HG03064 (cell line): ENCODE measurements around the gene NAXD.
"Not testable (repeated sequence)": the region's sequence is repeated elsewhere in the genome, so short reads cannot be mapped to it uniquely, and the experiment has no call there.

Experiments used
- ATAC-seq: cut with Tn5 transposase; IDR thresholded peaks from one replicate; pipeline ENCODE4 v1.9.1; 2021; ENCODE audit warnings: low read depth; ENCODE audit not compliant: unreplicated experiment

Gene NAXD

DNA sequence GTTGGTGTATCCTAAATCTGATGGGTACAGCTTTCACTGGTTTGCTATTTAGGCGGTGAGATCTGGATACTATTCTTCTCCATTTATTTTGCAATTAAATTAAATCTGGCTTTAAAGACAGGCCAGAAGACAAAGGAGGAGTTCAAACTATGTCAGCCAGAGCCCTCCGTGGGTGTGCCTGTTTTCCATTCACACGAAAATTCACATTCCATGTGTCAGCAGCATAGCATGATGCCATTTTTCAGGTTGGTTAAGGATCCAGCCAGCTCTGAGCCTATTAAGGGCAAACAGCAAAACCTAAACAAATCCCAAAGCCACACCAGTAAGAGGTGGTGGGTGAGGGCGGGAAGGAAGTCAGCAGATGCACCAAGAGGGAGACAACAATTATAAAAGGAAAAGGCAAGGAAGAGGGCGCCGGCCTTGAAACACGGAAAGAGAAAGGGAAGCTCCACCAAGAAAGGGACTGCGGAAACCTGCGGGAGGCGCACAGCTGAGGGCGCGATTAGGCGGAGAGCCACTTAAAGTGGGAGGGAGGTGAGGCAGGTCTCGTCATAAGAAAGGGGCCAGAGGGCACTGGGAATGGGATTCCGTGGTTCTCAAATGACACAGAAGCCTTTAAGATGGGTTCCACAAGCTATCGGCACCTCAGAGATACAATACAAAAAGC, 47.6 kb downstream of the NAXD start:
- no peak for ATAC-seq

GRCh38 chr13:110663491-110663890, 48.1 kb downstream of the NAXD start:
- no peak for ATAC-seq

GRCh38 chr13:110664041-110664440, 48.7 kb downstream of the NAXD start:
- ATAC-seq = no peak

DNA sequence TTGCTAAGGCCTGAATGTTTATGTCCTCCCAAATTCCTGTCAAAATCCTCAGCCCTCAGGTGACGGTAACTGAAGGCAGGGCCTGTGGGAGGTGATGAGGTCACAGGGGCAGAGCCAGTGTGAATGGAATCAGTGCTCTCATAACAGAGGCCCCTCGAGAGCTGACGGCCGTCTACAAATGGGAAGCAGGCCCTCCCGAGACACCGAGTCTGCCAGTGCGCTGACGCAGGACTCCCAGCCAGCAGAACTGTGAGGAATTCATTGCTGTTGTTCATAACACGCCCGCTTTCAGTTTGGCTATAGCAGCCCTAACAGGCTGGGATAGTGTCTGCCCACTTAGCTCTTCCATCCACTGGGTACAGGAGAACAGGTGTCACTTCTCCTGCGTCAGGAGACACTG, 49.3 kb downstream of the NAXD start:
- no peak for ATAC-seq

GRCh38 chr13:110665491-110666254, 50.3 kb downstream of the NAXD start:
- ATAC-seq = no peak

- ATAC-seq = no peak
These were observed 50.8 kb downstream of the NAXD start for GRCh38 chr13:110666255-110666533.

- ATAC-seq = no peak
These were observed 53.7 kb downstream of the NAXD start for GRCh38 chr13:110669036-110669435.

- ATAC-seq = not testable (repeated sequence)
These were observed 54.5 kb downstream of the NAXD start for GRCh38 chr13:110669814-110670213.

DNA sequence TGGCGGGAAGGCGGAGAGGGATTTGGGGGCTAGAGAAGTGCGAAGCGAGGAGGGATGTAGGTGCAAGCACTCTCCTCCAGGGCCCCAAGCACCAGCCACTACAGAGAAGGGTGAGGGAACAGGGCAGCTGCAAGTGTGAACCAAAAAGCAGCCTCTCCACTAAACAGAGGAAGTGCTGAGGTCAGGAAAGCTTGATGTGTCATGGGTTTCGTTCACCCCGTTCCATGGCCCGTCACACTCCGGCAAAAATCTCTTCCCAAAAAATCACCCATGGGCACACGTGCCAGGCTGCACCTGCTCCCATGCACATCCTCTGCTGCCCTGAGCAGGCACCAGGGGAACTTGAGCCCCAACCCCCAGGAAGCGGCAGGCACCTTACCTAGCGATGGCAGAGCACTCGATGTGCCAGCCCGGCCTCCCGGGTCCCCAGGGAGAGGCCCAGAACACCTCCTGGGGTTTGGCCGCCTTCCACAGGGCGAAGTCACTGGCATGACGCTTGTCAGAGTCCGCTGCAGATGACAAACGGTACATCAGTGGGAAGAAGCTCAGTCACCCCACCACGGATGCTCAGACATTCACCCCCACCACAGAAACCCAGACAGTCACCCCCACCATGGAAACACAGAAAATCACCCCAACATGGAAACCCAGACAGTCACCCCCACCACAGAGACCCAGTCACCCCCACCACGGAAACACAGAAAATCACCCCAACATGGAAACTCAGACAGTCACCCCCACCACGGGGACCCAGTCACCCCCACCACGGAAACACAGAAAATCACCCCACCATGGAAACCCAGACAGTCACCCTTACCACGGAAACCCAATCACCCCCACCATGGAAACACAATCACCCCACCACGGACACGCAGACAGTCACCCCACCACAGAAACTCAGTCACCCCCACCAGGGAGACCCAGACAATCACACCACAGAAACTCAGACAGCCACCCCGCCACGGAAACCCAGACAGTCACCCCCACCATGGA, 61.5 kb downstream of the NAXD start:
- ATAC-seq = peak; percentile 80

DNA sequence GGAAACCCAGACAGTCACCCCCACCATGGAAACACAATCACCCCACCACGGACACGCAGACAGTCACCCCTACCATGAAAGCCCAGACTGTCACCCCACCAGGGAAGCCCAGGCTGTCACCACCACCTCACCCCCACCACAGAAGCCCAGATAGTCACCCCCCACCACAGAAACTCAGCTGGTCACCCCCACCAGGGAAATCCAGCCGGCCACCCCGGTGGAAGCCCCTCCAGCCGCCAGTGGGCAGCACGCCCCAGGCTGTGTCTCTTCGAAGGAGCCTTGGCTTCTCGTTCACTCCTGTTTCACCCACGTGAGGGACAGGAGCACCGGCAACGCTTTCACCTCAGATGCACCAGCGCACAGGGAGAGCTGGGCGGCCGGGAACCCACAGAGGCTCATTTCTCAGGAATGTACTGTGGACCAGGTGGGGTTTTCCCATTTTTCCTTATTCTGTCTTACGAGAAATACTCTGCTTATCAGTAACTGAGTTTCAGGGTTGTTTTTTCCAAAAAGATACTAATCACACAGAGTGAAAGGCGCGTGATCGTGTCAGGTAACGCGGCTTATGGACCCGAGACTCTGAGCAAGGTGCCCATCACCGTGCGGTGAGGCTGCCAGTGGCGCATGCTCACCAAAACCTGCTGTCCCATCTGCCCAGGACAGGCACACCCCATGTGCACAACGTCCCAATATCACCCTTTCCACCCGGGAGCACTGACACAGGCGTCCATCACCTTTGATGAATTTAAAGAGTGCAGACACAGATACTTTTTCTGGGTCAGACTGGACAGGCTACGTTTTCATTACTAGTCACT, 62.6 kb downstream of the NAXD start:
- ATAC-seq = no peak

GRCh38 chr13:110680852-110681251, 65.5 kb downstream of the NAXD start:
- ATAC-seq = no peak

- ATAC-seq = no peak
These were observed 66.7 kb downstream of the NAXD start for GRCh38 chr13:110681868-110682550.

DNA sequence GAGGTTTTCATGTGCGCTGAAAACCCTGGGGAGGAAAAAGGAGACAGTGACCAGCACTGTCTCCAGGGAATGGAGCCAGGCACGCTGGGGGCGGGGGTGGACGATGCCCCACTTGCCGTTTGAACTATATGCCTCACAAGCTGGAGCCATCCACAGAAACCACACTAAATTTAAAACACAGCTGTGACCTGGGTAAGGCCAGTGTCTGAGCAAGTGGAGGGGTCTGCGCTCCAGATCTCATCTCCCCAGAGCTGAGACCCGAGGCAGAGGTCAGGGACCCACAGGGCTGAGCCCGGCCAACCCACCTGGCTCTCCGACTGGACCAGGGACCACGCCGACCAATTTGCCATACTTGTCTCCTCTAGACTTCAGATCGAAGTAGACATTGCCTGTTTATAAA, 67.4 kb downstream of the NAXD start:
- ATAC-seq = no peak

- ATAC-seq = no peak
These were observed 68.0 kb downstream of the NAXD start for GRCh38 chr13:110683203-110683883.

GRCh38 chr13:110683921-110684320, 68.6 kb downstream of the NAXD start:
- no peak for ATAC-seq

- no peak for ATAC-seq
These were observed 69.2 kb downstream of the NAXD start for GRCh38 chr13:110684388-110685056.

DNA sequence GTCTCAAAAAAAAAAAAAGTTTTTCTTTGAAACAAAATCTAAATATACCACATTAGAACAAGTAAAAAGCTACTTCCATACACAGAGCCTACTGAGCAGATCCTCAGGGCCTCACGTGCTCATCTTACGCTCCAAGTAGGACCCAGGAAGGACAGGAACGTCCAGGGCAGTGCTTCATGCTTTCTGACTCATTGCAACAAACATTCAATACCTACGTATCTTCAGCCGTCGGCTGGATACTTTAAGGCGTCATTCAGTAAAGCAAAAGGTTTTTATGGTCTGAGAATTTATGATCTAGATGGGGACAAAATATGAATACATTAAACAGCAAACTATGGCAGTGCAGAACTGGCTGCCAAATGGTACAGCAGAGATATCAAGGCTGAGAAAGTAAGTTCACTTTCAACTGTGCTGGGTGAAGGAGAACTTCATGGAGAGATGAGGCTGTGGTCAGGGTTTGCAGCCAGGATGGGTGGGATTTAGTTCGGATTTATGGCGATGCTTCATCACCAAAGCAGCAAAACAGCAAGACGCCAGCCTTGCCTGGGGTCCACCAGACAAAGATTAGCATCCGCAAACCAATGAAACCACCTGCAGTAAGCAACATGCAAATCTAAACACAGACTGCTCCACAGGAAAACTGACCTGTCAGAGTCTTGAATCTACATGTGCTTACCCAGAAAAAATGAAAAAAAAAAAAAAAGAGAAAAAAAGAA, 70.1 kb downstream of the NAXD start:
- no peak for ATAC-seq

GRCh38 chr13:110687736-110688135, 72.4 kb downstream of the NAXD start:
- no peak for ATAC-seq
